Neural crest cell (in vitro differentiated cells): ENCODE results near the gene SGSM2. TPM values are rescaled to one million over a fixed set of nuclear protein-coding genes. Genes with fewer than 3 reads are reported as not detected.

Experiments used
- DNase-seq: peaks from one replicate; pipeline ENCODE4 v3.0.0; 2021; ENCODE audit warnings: low read depth, mixed read lengths, low spot score
- H3K27ac Mint-ChIP-seq: one replicate; pipeline ENCODE4 v1.8.0; 2021; ENCODE audit warnings: mild to moderate bottlenecking, mixed read lengths; ENCODE audit not compliant: unreplicated experiment
- H3K27me3 Mint-ChIP-seq: 2 replicates; pipeline ENCODE4 v1.8.0; 2021; ENCODE audit warnings: low read depth, mild to moderate bottlenecking, mixed read lengths
- H3K36me3 Mint-ChIP-seq: 2 replicates; pipeline ENCODE4 v1.8.0; 2021; ENCODE audit warnings: low read depth, mild to moderate bottlenecking, mixed read lengths
- H3K4me1 Mint-ChIP-seq: 2 replicates; pipeline ENCODE4 v1.8.0; 2021; ENCODE audit warnings: mixed read lengths
- H3K4me3 Mint-ChIP-seq: one replicate; pipeline ENCODE4 v1.8.0; 2021; ENCODE audit warnings: mild to moderate bottlenecking, mixed read lengths
- H3K9me3 Mint-ChIP-seq: 2 replicates; pipeline ENCODE4 v1.8.0; 2021; ENCODE audit warnings: mixed read lengths
- total RNA-seq: library from RNA; stranded (reverse); gene quantifications from 2 replicates; pipeline ENCODE4 v1.2.1, GENCODE V29; 2021
- TF ChIP-seq, protein P1 (sequence below): fragments of 200-600 bp; sonication (generic); conservative IDR thresholded peaks from 2 replicates; pipeline ENCODE4 v1.5.0; 2021; ENCODE audit warnings: antibody characterized with exemption, mild to moderate bottlenecking

The SGSM2 gene
- total RNA-seq, 1 donor from 2014 or later = 102 TPM

DNA sequence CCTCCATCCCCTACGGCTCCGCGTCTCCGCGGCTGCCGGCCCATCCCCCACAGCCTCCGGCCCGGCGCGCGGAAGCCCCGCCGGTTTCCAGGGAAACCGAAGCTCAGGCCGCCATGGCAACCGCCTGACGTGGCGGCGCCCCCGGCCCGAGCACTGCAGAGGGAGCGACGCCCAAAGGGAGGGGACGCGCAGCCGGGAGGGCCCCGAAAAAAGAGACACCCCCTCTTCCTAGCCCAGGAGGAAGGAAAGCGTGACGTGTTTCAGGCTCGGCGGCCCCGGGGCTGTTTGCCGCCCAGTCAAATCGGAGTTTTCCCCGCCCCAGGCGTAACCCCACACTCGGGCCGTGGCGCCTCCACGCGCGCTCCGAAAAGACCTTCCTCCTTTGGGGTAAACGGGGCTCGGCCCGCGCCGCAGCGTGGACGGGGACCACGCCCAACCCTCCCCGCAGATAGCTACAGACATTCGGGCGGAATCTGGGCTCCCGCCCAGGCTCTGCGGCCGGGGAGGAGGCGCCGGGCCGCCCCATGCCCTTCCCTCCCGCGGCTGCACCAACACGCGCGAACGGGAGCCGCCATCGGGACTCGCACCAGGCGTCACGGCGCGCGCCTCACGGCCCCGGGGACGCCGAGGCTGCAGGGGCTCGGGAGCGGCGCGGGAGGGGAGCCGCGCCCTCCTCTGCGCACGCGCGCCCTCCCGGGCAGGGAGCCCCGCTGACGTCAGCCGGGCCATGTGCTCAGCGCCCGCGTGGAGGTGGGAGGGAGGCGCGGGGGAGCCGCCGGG, 56.1 kb downstream of the SGSM2 start:
- DNase-seq = peak; percentile 69
- Mint-ChIP-seq H3K4me3 (peak overlapping the region; percentile 82), H3K27me3 (peaks cover 6% of the 10 kb centered on the region), H3K4me1 (peaks cover 67% of the 10 kb centered on the region), H3K9me3 (no peaks in the 10 kb centered on the region), H3K36me3 (peaks cover 5% of the 10 kb centered on the region), H3K27ac (peak overlapping the region; percentile 96)
- TF ChIP-seq, protein P1, sequence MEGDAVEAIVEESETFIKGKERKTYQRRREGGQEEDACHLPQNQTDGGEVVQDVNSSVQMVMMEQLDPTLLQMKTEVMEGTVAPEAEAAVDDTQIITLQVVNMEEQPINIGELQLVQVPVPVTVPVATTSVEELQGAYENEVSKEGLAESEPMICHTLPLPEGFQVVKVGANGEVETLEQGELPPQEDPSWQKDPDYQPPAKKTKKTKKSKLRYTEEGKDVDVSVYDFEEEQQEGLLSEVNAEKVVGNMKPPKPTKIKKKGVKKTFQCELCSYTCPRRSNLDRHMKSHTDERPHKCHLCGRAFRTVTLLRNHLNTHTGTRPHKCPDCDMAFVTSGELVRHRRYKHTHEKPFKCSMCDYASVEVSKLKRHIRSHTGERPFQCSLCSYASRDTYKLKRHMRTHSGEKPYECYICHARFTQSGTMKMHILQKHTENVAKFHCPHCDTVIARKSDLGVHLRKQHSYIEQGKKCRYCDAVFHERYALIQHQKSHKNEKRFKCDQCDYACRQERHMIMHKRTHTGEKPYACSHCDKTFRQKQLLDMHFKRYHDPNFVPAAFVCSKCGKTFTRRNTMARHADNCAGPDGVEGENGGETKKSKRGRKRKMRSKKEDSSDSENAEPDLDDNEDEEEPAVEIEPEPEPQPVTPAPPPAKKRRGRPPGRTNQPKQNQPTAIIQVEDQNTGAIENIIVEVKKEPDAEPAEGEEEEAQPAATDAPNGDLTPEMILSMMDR = no peak

DNA sequence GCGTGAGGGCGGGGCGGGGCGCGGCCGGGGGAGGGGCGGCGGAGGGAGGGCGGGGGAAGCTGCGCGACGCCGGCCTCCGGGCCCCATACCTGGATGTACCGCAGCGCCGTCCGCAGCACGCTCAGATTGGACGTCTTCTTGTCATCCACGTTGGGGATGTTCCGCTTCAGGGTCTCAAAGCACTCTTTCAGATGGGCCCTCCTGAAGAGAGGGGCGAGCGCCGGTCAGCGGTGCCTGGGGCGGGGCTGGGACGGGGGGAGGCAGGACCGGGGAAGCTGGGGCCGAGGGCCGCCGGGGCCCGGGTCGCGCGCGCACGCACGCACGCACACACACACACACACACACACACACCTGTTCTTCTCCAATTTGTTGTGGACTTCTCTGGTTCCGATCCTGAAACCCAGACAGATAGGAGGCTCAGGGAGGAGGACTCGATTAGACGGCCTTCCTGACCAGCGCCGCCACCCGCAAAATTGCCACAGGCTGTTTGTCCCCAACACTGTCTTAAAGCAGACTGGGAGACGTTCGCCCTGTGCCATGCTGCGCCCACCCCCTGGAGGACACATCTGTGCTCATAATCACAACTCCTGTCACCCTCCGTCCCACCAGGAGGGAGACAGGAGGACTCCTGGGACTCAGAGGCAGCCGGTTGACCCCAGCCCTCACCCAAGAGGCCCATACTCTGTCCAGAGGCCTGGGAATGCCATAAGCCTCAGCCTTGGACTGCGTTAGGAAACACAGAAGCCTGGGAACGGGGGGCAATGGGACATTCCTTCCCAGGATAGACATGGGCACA, 56.9 kb downstream of the SGSM2 start:
- Mint-ChIP-seq H3K36me3 (no peaks in the 10 kb centered on the region), H3K4me1 (peaks cover 68% of the 10 kb centered on the region), H3K9me3 (no peaks in the 10 kb centered on the region), H3K4me3 (peak overlapping the region; percentile 91), H3K27ac (peak overlapping the region; percentile 96), H3K27me3 (peaks cover 6% of the 10 kb centered on the region)
- DNase-seq = no peak
- TF ChIP-seq, protein P1 = no peak

DNA sequence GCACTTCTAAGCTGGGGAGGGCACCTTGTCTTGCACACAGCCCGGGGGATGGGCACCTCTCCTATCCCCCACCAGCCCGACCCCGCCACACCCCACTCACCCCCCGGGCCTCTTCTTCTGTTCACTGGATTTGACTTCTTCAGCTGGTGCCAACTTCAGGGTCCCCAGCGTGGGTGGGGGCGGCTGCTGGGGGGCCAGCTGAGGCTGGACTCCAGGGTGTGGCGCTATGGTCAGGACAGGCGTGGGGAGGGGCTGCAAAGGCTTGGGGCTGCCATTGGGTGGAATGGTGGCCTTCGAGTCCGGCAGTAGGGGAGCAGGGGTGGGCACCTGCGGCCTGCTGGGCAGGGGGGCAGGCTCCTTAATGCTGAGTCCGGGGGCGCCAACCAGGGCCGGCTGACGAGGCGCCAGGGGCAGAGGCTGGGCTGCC, 57.5 kb downstream of the SGSM2 start:
- TF ChIP-seq, protein P1 = no peak
- H3K36me3 Mint-ChIP-seq = no peaks in the 10 kb centered on the region
- H3K4me1 Mint-ChIP-seq = peaks cover 67% of the 10 kb centered on the region

DNA sequence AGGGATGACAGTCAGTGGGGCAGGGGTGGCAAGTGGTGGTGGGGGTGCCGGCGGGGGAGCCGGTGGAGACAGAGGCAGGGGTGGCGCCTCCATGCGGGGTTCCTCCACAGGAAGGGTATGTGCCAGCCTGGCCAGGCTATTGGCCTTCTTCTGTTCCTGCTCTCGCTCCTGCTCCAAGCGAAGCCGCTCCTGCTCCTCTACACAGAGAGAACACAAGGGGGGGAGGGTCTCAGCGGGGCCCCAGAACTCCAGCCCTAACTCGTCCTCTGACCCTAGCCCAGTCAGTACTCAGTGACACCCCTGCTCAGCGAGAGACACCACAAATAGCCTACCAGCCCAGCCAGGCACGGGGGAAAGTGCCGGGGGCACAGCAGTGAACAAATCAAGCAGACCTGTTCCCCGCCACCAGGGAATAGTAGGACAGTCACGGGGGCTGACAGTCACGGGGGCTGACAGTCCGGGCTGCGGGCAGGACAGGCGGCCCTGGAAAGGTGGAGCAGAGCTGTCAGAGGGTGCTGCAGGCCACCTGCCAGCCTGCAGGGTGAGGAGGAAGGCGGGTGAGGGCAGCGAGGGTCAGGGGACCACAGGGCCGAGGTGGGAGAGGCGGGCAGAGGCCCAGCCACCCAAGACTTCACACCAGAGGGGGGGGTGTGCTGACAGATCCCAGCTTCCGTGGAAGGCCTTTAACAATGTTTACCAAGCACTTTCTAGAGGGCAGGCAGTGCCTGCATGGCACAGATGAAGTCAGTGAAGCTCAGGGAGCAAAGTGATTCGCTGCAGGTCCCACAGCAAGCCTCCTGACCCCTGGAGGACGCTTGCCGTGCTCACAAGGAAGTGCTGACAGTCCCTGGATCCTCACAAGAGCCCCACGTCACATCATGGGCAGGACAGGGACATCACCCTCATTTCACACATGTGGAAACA, 58.2 kb downstream of the SGSM2 start:
- TF ChIP-seq, protein P1 = no peak
- H3K36me3 Mint-ChIP-seq = no peaks in the 10 kb centered on the region
- peaks cover 60% of the 10 kb centered on the region for H3K4me1 Mint-ChIP-seq
- peaks cover 6% of the 10 kb centered on the region for H3K27me3 Mint-ChIP-seq
- peak overlapping the region; percentile 87 for H3K27ac Mint-ChIP-seq
- H3K9me3 Mint-ChIP-seq = no peaks in the 10 kb centered on the region
- no peak for DNase-seq
- peak overlapping the region; percentile 99 for H3K4me3 Mint-ChIP-seq

More for the DNA sequence above, 57.5 kb downstream of the SGSM2 start:
- H3K27ac Mint-ChIP-seq = no peak overlapping the region
- H3K9me3 Mint-ChIP-seq = no peaks in the 10 kb centered on the region
- DNase-seq = no peak
- peak overlapping the region; percentile 91 for H3K4me3 Mint-ChIP-seq
- H3K27me3 Mint-ChIP-seq = peaks cover 6% of the 10 kb centered on the region

DNA sequence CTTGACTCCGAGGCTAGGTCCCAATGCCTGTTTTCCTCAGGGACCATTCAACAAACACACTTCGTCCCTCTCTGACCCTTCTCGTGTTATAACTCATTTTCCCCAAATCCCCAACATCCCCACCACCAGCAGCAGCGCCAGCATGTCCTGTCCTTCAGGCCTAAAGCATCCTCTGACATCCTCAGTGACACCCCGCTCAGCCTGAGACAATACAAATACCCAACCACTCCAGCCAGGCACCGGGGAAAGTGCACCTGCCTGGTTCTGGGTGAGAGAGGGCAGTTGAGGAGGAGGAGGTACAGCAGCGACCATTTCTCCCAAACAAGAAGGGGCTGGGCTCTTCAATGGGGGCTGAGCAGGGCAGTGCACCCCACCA, 58.9 kb downstream of the SGSM2 start:
- Mint-ChIP-seq H3K4me1 (peaks cover 57% of the 10 kb centered on the region), H3K27ac (peak overlapping the region; percentile 36), H3K27me3 (peaks cover 6% of the 10 kb centered on the region), H3K36me3 (no peaks in the 10 kb centered on the region), H3K4me3 (peak overlapping the region; percentile 99), H3K9me3 (no peaks in the 10 kb centered on the region)
- no peak for DNase-seq
- TF ChIP-seq, protein P1 = no peak
